ENCODE measurements around the gene FILIP1L.
"Not testable (repeated sequence)": the region's sequence is repeated elsewhere in the genome, so short reads cannot be mapped to it uniquely, and the experiment has no call there.

The FILIP1L gene

GRCh38 chr3:100099621-100100020 is 14.7 kb downstream of the FILIP1L start:
- DNase-seq, result no peak

- DNase-seq, result no peak
These were observed 15.6 kb downstream of the FILIP1L start for GRCh38 chr3:100098784-100099070.

GRCh38 chr3:100097919-100098783 is 16.1 kb downstream of the FILIP1L start:
- DNase-seq, result no peak

- DNase-seq, result no peak
These were observed 17.4 kb downstream of the FILIP1L start for GRCh38 chr3:100096866-100097265.

- not testable (repeated sequence) for DNase-seq
These were observed 18.0 kb downstream of the FILIP1L start for GRCh38 chr3:100096286-100096685.

- no peak for DNase-seq
These were observed 20.5 kb downstream of the FILIP1L start for GRCh38 chr3:100093831-100094230.

- DNase-seq, result no peak
These were observed 23.7 kb downstream of the FILIP1L start for GRCh38 chr3:100090669-100091005.

GRCh38 chr3:100089812-100090668 is 24.3 kb downstream of the FILIP1L start:
- no peak for DNase-seq

GRCh38 chr3:100088735-100089368 is 25.4 kb downstream of the FILIP1L start:
- no peak for DNase-seq

- no peak for DNase-seq
These were observed 27.1 kb downstream of the FILIP1L start for GRCh38 chr3:100087198-100087597.

GRCh38 chr3:100086401-100086800 is 27.9 kb downstream of the FILIP1L start:
- no peak for DNase-seq

GRCh38 chr3:100084100-100084806 is 30.0 kb downstream of the FILIP1L start:
- no peak for DNase-seq

- DNase-seq, result no peak
These were observed 31.1 kb downstream of the FILIP1L start for GRCh38 chr3:100083209-100083608.

GRCh38 chr3:100082714-100083113 is 31.6 kb downstream of the FILIP1L start:
- DNase-seq, result no peak

GRCh38 chr3:100081986-100082692 is 32.2 kb downstream of the FILIP1L start:
- DNase-seq, result no peak

- DNase-seq, result no peak
These were observed 33.0 kb downstream of the FILIP1L start for GRCh38 chr3:100081311-100081710.

- no peak for DNase-seq
These were observed 33.7 kb downstream of the FILIP1L start for GRCh38 chr3:100080573-100080972.

- DNase-seq, result no peak
These were observed 35.0 kb downstream of the FILIP1L start for GRCh38 chr3:100079328-100079727.

GRCh38 chr3:100076731-100077529 is 37.4 kb downstream of the FILIP1L start:
- no peak for DNase-seq

All from amygdala (tissue), 56 donors.